NB4 (cell line): ENCODE results near the gene FCRLB.

Source experiments
- CTCF ChIP-seq: IDR thresholded peaks from one replicate; pipeline ENCODE4 v1.5.1; 2012; ENCODE audit warnings: low read depth, low read length
- MAX ChIP-seq: IDR thresholded peaks from 2 replicates; pipeline ENCODE4 v1.6.1; 2011; ENCODE audit warnings: low read depth, low read length
- POLR2A ChIP-seq: IDR thresholded peaks from 2 replicates; pipeline ENCODE4 v1.6.1; 2011; ENCODE audit warnings: mild to moderate bottlenecking; ENCODE audit not compliant: insufficient read length; ENCODE audit errors: extremely low read depth

GRCh38 chr1:161706482-161707347 is 14.6 kb upstream of the FCRLB start, which contains the start of gene FCRLA:
- TF ChIP-seq CTCF (no peak), POLR2A (no peak), MAX (no peak)
